Mesendoderm (in vitro differentiated cells): ENCODE results near the gene FEZ2.
"Not testable (repeated sequence)": the region's sequence is repeated elsewhere in the genome, so short reads cannot be mapped to it uniquely, and the experiment has no call there.

Experiments used
- DNase-seq: peaks from one replicate; pipeline ENCODE4 v3.0.0; 2013
- H2AK5ac ChIP-seq: 2 replicates; pipeline ENCODE4 v1.6.1; 2013; ENCODE audit warnings: low read length, inconsistent platforms
- H2BK120ac ChIP-seq: 2 replicates; pipeline ENCODE4 v1.6.1; 2013; ENCODE audit warnings: low read depth, mild to moderate bottlenecking, low read length, moderate library complexity, mixed read lengths
- H2BK15ac ChIP-seq: replicated peaks from 2 replicates; pipeline ENCODE4 v1.6.1; 2013; ENCODE audit warnings: low read depth, mild to moderate bottlenecking, moderate library complexity
- H2BK5ac ChIP-seq: 2 replicates; pipeline ENCODE4 v1.6.1; 2013; ENCODE audit warnings: low read length, inconsistent platforms
- H3K18ac ChIP-seq: 2 replicates; pipeline ENCODE4 v1.6.1; 2013; ENCODE audit warnings: mild to moderate bottlenecking, low read length, mixed read lengths
- H3K23ac ChIP-seq: one replicate; pipeline ENCODE4 v1.6.1; 2013; ENCODE audit warnings: low read length
- H3K27ac ChIP-seq: 2 replicates; pipeline ENCODE4 v1.5.1; 2013; ENCODE audit warnings: low read depth, mild to moderate bottlenecking, inconsistent platforms, low read length, moderate library complexity
- H3K27me3 ChIP-seq: 2 replicates; pipeline ENCODE4 v1.6.1; 2013; ENCODE audit warnings: low read length, control low read depth, mild to moderate bottlenecking, inconsistent platforms; ENCODE audit not compliant: insufficient read depth, poor library complexity
- H3K36me3 ChIP-seq: 2 replicates; pipeline ENCODE4 v1.6.1; 2013; ENCODE audit warnings: low read length, inconsistent platforms; ENCODE audit not compliant: control insufficient read depth, insufficient read depth
- H3K4ac ChIP-seq: one replicate; pipeline ENCODE4 v1.6.1; 2013; ENCODE audit warnings: low read depth, mild to moderate bottlenecking, low read length, moderate library complexity
- H3K4me1 ChIP-seq: 2 replicates; pipeline ENCODE4 v1.6.1; 2013; ENCODE audit warnings: low read depth, low read length, inconsistent platforms; ENCODE audit not compliant: control insufficient read depth
- H3K4me2 ChIP-seq: 2 replicates; pipeline ENCODE4 v1.6.1; 2013; ENCODE audit warnings: low read length
- H3K4me3 ChIP-seq: 2 replicates; pipeline ENCODE4 v1.5.1; 2013; ENCODE audit warnings: mild to moderate bottlenecking, low read length
- H3K56ac ChIP-seq: one replicate; pipeline ENCODE4 v1.6.1; 2013; ENCODE audit warnings: low read length
- H3K79me1 ChIP-seq: 2 replicates; pipeline ENCODE4 v1.6.1; 2013; ENCODE audit warnings: low read length, inconsistent platforms
- H3K79me2 ChIP-seq: 2 replicates; pipeline ENCODE4 v1.6.1; 2013; ENCODE audit warnings: mild to moderate bottlenecking, low read length; ENCODE audit not compliant: control insufficient read depth, insufficient read depth
- H3K9ac ChIP-seq: 2 replicates; pipeline ENCODE4 v1.6.1; 2013; ENCODE audit warnings: low read length, inconsistent platforms
- H4K5ac ChIP-seq: one replicate; pipeline ENCODE4 v1.6.1; 2013; ENCODE audit warnings: low read length
- H4K8ac ChIP-seq: one replicate; pipeline ENCODE4 v1.6.1; 2013; ENCODE audit warnings: low read depth, mild to moderate bottlenecking, control low read depth, low read length, moderate library complexity
- WGBS: extraction: QIAGEN DNeasy Blood & Tissue Kit; methylation state at CpG from one replicate; pipeline ENCODE4 v1.1.7; 2013; ENCODE audit warnings: low lambda C conversion rate, missing lambda C conversion rate; ENCODE audit not compliant: insufficient coverage; ENCODE audit errors: extremely low coverage; 5-methylcytosine and 5-hydroxymethylcytosine counted together

Gene FEZ2

DNA sequence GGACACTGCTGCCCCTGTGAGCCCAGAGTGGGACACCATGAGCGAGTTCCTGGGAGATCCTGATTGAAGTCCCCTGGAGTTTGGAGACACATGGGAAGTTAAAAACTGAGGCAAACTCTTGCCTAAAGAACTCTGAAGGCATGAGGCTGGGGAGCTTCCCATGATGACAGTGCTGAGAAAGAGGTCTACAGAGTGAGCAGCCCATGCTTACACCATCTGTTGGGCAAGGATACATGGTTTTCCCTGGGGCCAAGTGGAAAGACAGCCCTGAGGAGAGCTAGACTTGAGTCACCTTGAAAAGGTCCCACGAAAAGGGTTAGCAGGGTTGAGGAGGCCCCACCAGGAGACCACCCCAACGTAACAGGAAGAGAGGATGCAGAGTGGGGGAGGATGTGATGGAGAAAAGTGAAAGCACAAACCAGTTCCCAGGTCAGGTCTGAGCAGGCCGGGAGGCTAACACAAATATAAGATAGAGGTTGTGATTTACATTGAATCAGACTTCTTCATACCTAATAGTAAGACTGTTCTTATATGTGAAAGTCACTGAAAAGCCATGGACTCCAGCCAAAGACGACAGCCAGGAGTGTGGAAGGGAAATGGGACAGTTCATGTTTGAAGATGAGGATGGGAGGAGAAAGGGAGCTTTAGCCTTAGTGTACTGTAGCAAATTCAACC, 13.5 kb upstream of the FEZ2 start:
- Histone ChIP-seq H4K5ac (no peak overlapping the region), H3K56ac (no peak overlapping the region), H3K4me2 (no peak overlapping the region), H4K8ac (no peak overlapping the region), H3K9ac (no peak overlapping the region), H3K27me3 (no peaks in the 10 kb centered on the region), H3K18ac (no peak overlapping the region), H3K4me1 (no peaks in the 10 kb centered on the region), H3K23ac (no peak overlapping the region), H3K79me2 (no peaks in the 10 kb centered on the region), H2AK5ac (no peak overlapping the region), H3K27ac (no peak overlapping the region), H3K4ac (no peak overlapping the region), H2BK15ac (no peak overlapping the region), H3K79me1 (no peaks in the 10 kb centered on the region), H2BK120ac (no peak overlapping the region), H3K4me3 (no peak overlapping the region), H3K36me3 (no peaks in the 10 kb centered on the region), H2BK5ac (no peak overlapping the region)
- no CpG with 5 or more reads among the region's 5 CpGs for WGBS
- no peak for DNase-seq

DNA sequence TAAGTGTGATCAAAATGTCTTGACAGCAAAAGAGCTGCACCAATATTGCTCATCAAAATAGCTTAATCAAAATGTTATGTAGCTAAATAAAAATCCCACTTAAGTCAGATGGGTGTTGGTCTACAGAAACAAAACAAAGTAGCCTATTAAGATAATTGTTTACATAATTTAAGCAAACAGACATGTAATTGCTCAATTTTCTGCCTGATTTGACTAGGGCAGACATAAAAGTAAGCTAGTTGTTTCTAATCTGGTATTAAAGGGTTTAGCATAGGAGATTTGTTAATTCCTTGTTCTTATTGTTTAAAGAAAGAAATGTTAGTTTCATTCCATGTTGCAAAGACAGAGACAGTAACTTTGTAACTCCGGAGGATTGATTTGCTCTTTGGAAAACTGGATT, 11.5 kb upstream of the FEZ2 start:
- Histone ChIP-seq H2AK5ac (no peak overlapping the region), H3K56ac (no peak overlapping the region), H3K4me1 (no peaks in the 10 kb centered on the region), H3K23ac (no peak overlapping the region), H4K5ac (no peak overlapping the region), H2BK5ac (no peak overlapping the region), H3K79me2 (no peaks in the 10 kb centered on the region), H3K4me2 (no peak overlapping the region), H3K27ac (no peak overlapping the region), H3K4me3 (no peak overlapping the region), H4K8ac (no peak overlapping the region), H2BK120ac (no peak overlapping the region), H2BK15ac (no peak overlapping the region), H3K79me1 (no peaks in the 10 kb centered on the region), H3K36me3 (no peaks in the 10 kb centered on the region), H3K27me3 (no peaks in the 10 kb centered on the region), H3K9ac (no peak overlapping the region), H3K18ac (no peak overlapping the region), H3K4ac (no peak overlapping the region)
- WGBS: no CpG with 5 or more reads among the region's 1 CpG
- DNase-seq: no peak

DNA sequence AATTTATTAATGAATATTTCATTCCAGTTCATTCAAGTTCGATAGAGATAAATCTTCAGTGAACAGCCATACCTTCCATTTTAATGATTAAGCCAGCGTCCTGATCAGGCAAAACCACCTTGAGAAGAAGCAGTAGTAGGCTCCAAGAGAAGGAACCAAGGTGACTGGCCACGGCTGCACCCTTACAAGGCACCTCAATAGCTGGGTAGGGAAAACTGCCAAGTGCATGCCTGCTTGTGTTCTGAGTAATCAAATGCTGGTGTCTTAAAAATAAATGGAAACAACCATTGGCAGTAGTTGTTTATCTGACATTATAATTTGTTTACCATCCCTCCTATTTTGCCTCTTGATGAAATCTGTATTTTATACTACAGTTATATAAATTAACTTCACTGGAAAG, 10.0 kb upstream of the FEZ2 start:
- no CpG with 5 or more reads among the region's 3 CpGs for WGBS
- Histone ChIP-seq H4K5ac (no peak overlapping the region), H3K79me2 (no peaks in the 10 kb centered on the region)

DNA sequence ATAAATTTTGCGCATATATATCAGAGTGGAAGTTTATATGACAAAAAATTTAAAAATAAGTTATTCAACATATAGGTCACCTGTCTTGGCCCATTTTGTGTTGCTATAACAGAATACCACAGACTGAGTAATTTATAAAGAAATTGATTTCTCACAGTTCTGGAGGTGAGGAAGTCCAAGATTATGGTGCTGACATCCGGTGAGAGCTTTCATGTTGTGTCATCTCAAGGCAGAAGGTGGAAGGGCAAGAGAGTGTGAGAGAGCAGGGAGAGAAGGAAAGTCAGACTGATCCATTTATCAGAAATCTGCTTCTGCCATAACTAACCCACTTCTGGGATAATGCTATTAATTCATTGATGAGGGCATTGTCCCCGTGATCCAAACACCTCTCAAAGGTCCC, 9.0 kb upstream of the FEZ2 start:
- no peak overlapping the region for H3K9ac ChIP-seq
- H3K56ac ChIP-seq: no peak overlapping the region
- no peak overlapping the region for H3K4ac ChIP-seq
- no peak overlapping the region for H4K5ac ChIP-seq
- DNase-seq: no peak
- no peaks in the 10 kb centered on the region for H3K27me3 ChIP-seq
- H3K18ac ChIP-seq: no peak overlapping the region
- H2BK120ac ChIP-seq: no peak overlapping the region
- no peak overlapping the region for H2AK5ac ChIP-seq
- H3K36me3 ChIP-seq: no peaks in the 10 kb centered on the region
- no peaks in the 10 kb centered on the region for H3K79me2 ChIP-seq
- no peak overlapping the region for H3K4me2 ChIP-seq
- no peak overlapping the region for H3K4me3 ChIP-seq
- H4K8ac ChIP-seq: no peak overlapping the region
- H2BK15ac ChIP-seq: no peak overlapping the region
- no peak overlapping the region for H2BK5ac ChIP-seq
- H3K27ac ChIP-seq: no peak overlapping the region
- H3K79me1 ChIP-seq: no peaks in the 10 kb centered on the region
- H3K23ac ChIP-seq: no peak overlapping the region
- no CpG with 5 or more reads among the region's 3 CpGs for WGBS
- H3K4me1 ChIP-seq: no peaks in the 10 kb centered on the region

More for the DNA sequence above, 10.0 kb upstream of the FEZ2 start:
- no peak for DNase-seq
- H3K36me3 ChIP-seq: no peaks in the 10 kb centered on the region
- H3K9ac ChIP-seq: no peak overlapping the region
- H3K4ac ChIP-seq: no peak overlapping the region
- H3K27me3 ChIP-seq: no peaks in the 10 kb centered on the region
- no peak overlapping the region for H2BK5ac ChIP-seq
- H3K79me1 ChIP-seq: no peaks in the 10 kb centered on the region
- H2AK5ac ChIP-seq: no peak overlapping the region
- H3K18ac ChIP-seq: no peak overlapping the region
- H3K23ac ChIP-seq: no peak overlapping the region
- H3K4me2 ChIP-seq: no peak overlapping the region
- no peak overlapping the region for H4K8ac ChIP-seq
- no peak overlapping the region for H3K56ac ChIP-seq
- H3K27ac ChIP-seq: no peak overlapping the region
- no peaks in the 10 kb centered on the region for H3K4me1 ChIP-seq
- no peak overlapping the region for H3K4me3 ChIP-seq
- H2BK120ac ChIP-seq: no peak overlapping the region
- no peak overlapping the region for H2BK15ac ChIP-seq

DNA sequence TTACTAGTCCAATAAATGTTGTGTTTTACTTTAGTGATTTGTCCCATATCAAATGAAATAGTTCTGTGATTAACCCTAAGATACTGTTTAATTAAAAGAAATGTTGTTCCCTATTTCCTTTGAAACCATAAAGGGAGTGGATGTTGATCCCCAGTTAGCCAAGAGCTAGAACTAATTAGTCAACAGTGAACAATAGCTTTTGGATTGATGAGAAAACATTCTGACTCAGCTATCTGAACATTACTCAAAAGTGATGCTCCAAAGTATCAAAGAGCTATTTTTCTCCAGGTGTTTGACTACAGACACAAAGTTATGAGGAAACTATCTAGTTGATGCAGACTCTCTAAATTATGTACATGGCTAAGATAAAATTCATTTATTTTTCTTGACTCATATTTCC, 7.3 kb upstream of the FEZ2 start:
- no peak overlapping the region for H4K5ac ChIP-seq
- H3K27ac ChIP-seq: no peak overlapping the region
- no peak overlapping the region for H2BK120ac ChIP-seq
- H4K8ac ChIP-seq: no peak overlapping the region
- no peak overlapping the region for H3K4me3 ChIP-seq
- H3K4me1 ChIP-seq: no peaks in the 10 kb centered on the region
- H3K27me3 ChIP-seq: no peaks in the 10 kb centered on the region
- H3K4ac ChIP-seq: no peak overlapping the region
- no peaks in the 10 kb centered on the region for H3K79me2 ChIP-seq
- no peak overlapping the region for H3K23ac ChIP-seq
- no peak overlapping the region for H3K4me2 ChIP-seq
- H3K9ac ChIP-seq: no peak overlapping the region
- H2BK5ac ChIP-seq: no peak overlapping the region
- no peaks in the 10 kb centered on the region for H3K36me3 ChIP-seq
- H3K56ac ChIP-seq: no peak overlapping the region
- no peaks in the 10 kb centered on the region for H3K79me1 ChIP-seq
- no peak for DNase-seq
- no peak overlapping the region for H3K18ac ChIP-seq
- H2AK5ac ChIP-seq: no peak overlapping the region
- H2BK15ac ChIP-seq: no peak overlapping the region

DNA sequence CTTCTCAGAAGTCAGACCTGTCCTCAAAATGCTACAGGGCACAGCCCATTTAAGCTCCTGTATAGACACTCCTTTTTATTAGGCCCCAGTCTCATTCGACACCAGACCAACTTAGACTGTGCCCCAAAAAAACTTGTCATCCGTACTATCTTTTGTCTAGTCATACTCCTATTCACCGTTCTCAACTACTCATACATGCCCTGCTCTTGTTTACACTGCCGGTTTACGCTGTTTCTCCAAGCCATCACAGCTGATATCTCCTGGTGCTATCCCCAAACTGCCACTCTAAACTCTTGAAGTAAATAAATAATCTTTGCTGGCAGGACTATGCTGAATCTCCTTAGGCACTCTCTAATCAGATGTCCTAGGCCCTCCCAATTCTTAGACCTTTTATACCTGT, 5.7 kb upstream of the FEZ2 start:
- not testable (repeated sequence) for H3K56ac ChIP-seq, H3K27me3 ChIP-seq, H2AK5ac ChIP-seq, H3K79me1 ChIP-seq, H4K8ac ChIP-seq, DNase-seq, H3K27ac ChIP-seq, H3K18ac ChIP-seq, H3K79me2 ChIP-seq, H3K36me3 ChIP-seq, H2BK15ac ChIP-seq, H3K4me1 ChIP-seq, H3K23ac ChIP-seq, H4K5ac ChIP-seq, H3K9ac ChIP-seq, H3K4me3 ChIP-seq, H3K4me2 ChIP-seq, H3K4ac ChIP-seq, H2BK5ac ChIP-seq, H2BK120ac ChIP-seq
- no CpG with 5 or more reads among the region's 5 CpGs for WGBS
